Cardiac fibroblast (primary cell): Measurements from ENCODE around the gene NYAP2.

Experiments
- DNase-seq, 2 donors: peaks; one replicate each; pipeline versions ENCODE4 v3.0.0 to v3.0.0-alpha.2; 2010; ENCODE audit warnings: low read depth in 2 of 2
- H3K4me3 ChIP-seq, 2 donors: replicated peaks in 1 of 2; 1 replicate in 1 of 2; 2 replicates in 1 of 2; pipeline ENCODE4 v1.5.1; 2011; ENCODE audit warnings: low read depth in 2 of 2, low read length in 2 of 2, mild to moderate bottlenecking in 2 of 2, moderate library complexity in 1 of 2
- TF ChIP-seq, protein P1 (sequence below): IDR thresholded peaks from one replicate; pipeline ENCODE4 v1.5.1; 2011; ENCODE audit warnings: low read depth, mild to moderate bottlenecking, low read length, inconsistent platforms

NYAP2 gene

DNA sequence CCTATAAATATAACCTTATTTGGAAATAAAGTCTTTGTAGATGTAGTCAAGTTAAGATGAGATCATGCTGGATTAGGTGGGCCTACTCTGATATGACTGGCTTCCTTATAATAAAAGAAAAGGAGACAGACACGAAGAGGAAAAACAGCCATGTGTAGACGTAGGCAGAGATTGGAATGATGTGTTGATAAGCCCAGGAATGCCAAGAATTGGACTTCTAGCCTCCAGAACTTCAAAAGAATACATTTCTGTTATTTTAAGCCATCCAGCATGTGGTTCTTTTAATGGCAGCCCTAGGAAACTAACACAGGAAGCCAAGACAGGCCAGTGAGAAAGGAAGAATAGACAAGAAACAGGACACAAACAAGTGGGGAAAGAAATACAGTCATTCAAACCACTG is 68.6 kb downstream of the NYAP2 start:
- TF ChIP-seq, protein P1, sequence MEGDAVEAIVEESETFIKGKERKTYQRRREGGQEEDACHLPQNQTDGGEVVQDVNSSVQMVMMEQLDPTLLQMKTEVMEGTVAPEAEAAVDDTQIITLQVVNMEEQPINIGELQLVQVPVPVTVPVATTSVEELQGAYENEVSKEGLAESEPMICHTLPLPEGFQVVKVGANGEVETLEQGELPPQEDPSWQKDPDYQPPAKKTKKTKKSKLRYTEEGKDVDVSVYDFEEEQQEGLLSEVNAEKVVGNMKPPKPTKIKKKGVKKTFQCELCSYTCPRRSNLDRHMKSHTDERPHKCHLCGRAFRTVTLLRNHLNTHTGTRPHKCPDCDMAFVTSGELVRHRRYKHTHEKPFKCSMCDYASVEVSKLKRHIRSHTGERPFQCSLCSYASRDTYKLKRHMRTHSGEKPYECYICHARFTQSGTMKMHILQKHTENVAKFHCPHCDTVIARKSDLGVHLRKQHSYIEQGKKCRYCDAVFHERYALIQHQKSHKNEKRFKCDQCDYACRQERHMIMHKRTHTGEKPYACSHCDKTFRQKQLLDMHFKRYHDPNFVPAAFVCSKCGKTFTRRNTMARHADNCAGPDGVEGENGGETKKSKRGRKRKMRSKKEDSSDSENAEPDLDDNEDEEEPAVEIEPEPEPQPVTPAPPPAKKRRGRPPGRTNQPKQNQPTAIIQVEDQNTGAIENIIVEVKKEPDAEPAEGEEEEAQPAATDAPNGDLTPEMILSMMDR, result no peak
- DNase-seq, result no peak

DNA sequence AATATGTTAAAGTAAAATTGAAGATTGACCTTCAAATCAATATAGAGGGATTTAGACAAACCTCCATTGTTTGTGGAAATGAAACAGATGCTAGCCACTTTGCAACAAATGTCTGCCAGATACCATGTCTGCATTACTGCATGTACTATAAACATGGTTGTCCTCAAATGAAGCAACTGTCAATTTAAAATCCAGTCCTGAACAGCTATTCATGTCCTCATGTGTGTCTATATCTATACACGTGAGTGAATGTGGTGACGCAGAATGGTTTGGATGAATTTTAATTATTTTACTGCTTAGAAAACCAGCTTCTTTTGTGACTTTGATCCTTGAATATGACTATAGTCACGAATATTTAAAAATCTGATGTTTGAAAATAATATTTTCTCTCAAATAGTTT is 71.5 kb downstream of the NYAP2 start:
- no peak overlapping the region for H3K4me3 ChIP-seq
- no peak for DNase-seq
- TF ChIP-seq, protein P1, result no peak

More for the DNA sequence above, 68.6 kb downstream of the NYAP2 start:
- no peak overlapping the region for H3K4me3 ChIP-seq

DNA sequence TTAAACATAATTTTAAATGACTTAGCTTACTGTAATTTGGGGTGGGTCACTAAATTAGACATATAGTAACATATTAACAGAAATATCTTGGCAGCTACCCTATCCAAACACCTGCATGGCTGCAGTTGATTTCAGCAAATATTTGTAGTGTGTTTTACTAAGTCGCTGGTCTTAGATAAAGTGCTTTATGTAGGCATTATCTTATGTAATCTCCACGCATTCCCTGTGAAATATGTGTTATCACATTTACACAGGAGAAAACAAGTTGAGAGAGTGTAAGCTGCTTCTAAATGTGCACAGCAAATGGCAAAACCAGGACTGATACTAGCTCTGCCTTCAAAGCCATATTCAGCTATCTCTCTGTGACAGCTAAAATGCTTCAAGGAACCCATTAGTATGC is 72.0 kb downstream of the NYAP2 start:
- TF ChIP-seq, protein P1, result no peak
- no peak for DNase-seq
- H3K4me3 ChIP-seq, result no peak overlapping the region

DNA sequence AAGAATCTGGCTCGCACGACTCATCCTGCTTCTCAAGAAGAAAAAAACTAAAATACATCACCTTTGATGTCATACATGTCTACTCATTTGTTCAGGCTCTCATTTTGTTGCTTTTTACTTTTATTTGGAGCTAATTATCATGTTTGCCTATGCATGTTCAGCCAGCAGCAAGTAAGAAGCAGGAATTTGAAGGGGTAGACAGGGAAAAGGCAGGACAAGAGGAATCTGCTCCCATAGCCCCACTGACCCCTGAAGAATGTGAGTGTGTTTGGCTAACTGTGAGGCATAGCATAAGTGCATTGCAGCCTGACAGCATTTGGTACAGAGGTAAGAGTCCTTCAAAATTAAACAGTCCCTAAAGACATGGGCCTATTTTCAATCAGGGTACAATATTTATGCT is 72.7 kb downstream of the NYAP2 start:
- TF ChIP-seq, protein P1, result no peak
- H3K4me3 ChIP-seq, result no peak overlapping the region
- no peak for DNase-seq

DNA sequence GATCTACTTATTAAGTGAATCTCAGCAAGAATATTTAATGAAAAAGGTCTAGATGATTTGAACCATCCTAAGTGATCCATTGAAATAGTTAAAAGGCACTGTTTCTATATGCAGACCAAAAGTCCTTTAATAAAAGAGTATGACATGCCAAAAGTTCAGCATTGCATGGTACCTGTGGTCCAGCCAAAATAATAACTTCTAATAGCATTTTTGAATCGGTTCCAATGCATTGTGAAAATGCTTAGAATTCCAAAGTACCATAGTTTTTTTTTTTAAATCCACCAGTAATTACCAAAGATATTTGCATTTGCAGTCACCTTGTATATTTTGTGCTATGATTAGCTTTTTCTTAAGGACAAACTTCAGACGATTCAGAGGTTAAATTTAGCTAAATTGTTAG is 79.9 kb downstream of the NYAP2 start:
- TF ChIP-seq, protein P1, result no peak
- H3K4me3 ChIP-seq, result no peak overlapping the region
- DNase-seq, result no peak

DNA sequence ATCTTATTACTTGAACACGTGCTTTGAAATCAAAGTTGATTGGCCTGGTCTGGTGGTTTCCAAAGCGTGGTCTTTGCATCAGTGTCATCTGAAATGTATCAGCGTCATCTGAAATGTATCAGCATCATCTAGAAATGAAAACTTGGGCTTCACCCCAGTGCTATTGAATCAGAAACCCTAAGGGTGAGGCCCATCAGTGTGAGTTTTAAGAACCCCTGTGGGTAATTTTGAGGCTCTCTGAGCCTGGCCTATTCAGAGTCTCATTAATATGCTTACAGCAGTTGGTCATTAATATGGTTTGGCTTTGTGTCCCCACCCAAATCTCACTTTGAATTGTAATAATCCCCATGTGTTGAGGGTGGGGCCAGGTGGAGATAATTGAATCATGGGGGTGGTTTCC is 85.2 kb downstream of the NYAP2 start:
- no peak overlapping the region for H3K4me3 ChIP-seq
- no peak for DNase-seq
- TF ChIP-seq, protein P1, result no peak

DNA sequence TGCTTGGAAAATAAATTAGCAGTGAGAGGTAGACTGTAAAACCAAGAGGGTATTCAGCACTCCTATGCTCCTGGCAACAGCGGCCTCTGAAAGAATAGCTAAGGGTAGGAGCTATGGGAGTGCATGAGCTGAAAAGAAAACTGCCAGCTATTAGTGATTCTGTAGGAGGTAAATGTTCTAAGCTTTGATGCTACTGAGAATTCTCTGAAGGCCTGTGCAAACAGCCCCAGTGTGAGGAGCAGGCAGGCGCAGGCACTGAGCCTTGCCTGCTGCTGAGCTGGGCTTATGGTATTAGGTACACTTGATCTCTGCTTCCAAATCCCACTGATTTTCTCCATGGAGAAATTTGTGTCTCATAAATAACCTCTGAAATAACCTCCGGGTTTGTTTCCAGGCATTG is 86.7 kb downstream of the NYAP2 start:
- no peak for DNase-seq
- H3K4me3 ChIP-seq, result no peak overlapping the region
- TF ChIP-seq, protein P1, result no peak
